Breast epithelium (tissue), 4 donors: ENCODE data around the gene FLNB. TPM values are rescaled to one million over a fixed set of nuclear protein-coding genes. Genes with fewer than 3 reads are reported as not detected.

Experiments used
- DNase-seq, 2 donors: peaks; one replicate each; pipeline ENCODE4 v3.0.0-alpha.2; 2019; ENCODE audit warnings: low spot score in 2 of 2
- H3K27ac ChIP-seq, 2 donors: fragments of 200-600 bp; sonication (generic) in 1 of 2; one replicate each; pipeline ENCODE4 v1.5.1; 2016 to 2019; ENCODE audit warnings: mild to moderate bottlenecking in 1 of 2
- H3K27me3 ChIP-seq, 2 donors: fragments of 200-600 bp; sonication (generic) in 1 of 2; one replicate each; pipeline versions ENCODE4 v1.5.1 to v1.6.0; 2017 to 2019; ENCODE audit warnings: control low read depth in 1 of 2, mild to moderate bottlenecking in 1 of 2
- H3K36me3 ChIP-seq: fragments of 200-600 bp; one replicate; pipeline ENCODE4 v1.5.1; 2019
- H3K4me1 ChIP-seq, 2 donors: fragments of 200-600 bp; sonication (generic); one replicate each; pipeline ENCODE4 v1.5.1; 2016 to 2019; ENCODE audit warnings: control low read depth in 1 of 2
- H3K4me3 ChIP-seq, 3 donors: fragments of 200-600 bp; sonication (generic); 1 replicate in 2 of 3; 2 replicates in 1 of 3; pipeline ENCODE4 v1.5.1; 2016 to 2019; ENCODE audit warnings: mild to moderate bottlenecking in 3 of 3, moderate library complexity in 2 of 3
- H3K9me3 ChIP-seq, 2 donors: fragments of 200-600 bp; sonication (generic) in 1 of 2; one replicate each; pipeline ENCODE4 v1.5.1; 2016 to 2019; ENCODE audit warnings: control low read depth in 1 of 2
- CTCF ChIP-seq, 3 donors: fragments of 450-650 bp; IDR thresholded peaks; one replicate each; pipeline ENCODE4 v1.5.1; 2016 to 2017; ENCODE audit warnings: antibody characterized with exemption in 3 of 3, mild to moderate bottlenecking in 3 of 3, moderate library complexity in 3 of 3
- POLR2A ChIP-seq: fragments of 450-650 bp; IDR thresholded peaks from one replicate; pipeline ENCODE4 v1.6.1; 2016; ENCODE audit warnings: antibody characterized with exemption, mild to moderate bottlenecking, moderate library complexity
- POLR2AphosphoS5 ChIP-seq, 3 donors: sonication (generic); formaldehyde crosslinking; IDR thresholded peaks; one replicate each; pipeline ENCODE4 v1.6.1; 2017; ENCODE audit warnings: antibody characterized with exemption in 3 of 3
- intact Hi-C: fragments of 100-400 bp; cut with DNase I; formaldehyde crosslinking; loops from one replicate; pipeline ENCODE4 v1.15.1; 2023; ENCODE audit warnings: low total_unique reads
- total RNA-seq, 3 donors: library from RNA; depleted of rRNA; stranded (reverse); fragments of >200 nt; gene quantifications; one replicate each; pipeline ENCODE4 v1.1.0, GENCODE V29; 2016

The FLNB gene
- total RNA-seq, 3 donors from 2014 or later = 40.3 to 242 (median 164) TPM

- DNase-seq = no peak
- H3K9me3 ChIP-seq = no peaks in the 10 kb centered on the region
- peak overlapping the region; percentile 64 to 83 (median 77) for H3K4me3 ChIP-seq
- no peaks in the 10 kb centered on the region for H3K27me3 ChIP-seq
- no peaks in the 10 kb centered on the region for H3K36me3 ChIP-seq
- H3K4me1 ChIP-seq = peaks cover 3 to 37% of the 10 kb centered on the region in 2 donors
- TF ChIP-seq POLR2A (no peak), POLR2AphosphoS5 (IDR thresholded peaks at IDR 0.05) (no peak), CTCF (IDR thresholded peaks at IDR 0.05) (no peak)
- intact Hi-C loops = no loop called here
- peak overlapping the region; percentile 79 to 91 for H3K27ac ChIP-seq
Observed at GRCh38 chr3:58009026-58009748, 965 bp downstream of the FLNB start.

GRCh38 chr3:58009749-58010535 lies 1.7 kb downstream of the FLNB start:
- Histone ChIP-seq H3K4me1 (peaks cover 4 to 37% of the 10 kb centered on the region in 2 donors), H3K4me3 (peak overlapping the region; percentile 64 to 83 (median 77)), H3K36me3 (no peaks in the 10 kb centered on the region), H3K9me3 (no peaks in the 10 kb centered on the region), H3K27me3 (no peaks in the 10 kb centered on the region), H3K27ac (peak overlapping the region; percentile 79 to 91)
- DNase-seq = peak; percentile 62 to 75
- intact Hi-C loops = no loop called here
- TF ChIP-seq POLR2A (no peak), POLR2AphosphoS5 (IDR thresholded peaks at IDR 0.05) (peak in 2 of 3 donors; percentile 17 to 62)

GRCh38 chr3:58010562-58010961 lies 2.3 kb downstream of the FLNB start:
- peaks cover 7 to 37% of the 10 kb centered on the region in 2 donors for H3K4me1 ChIP-seq
- no peak for DNase-seq
- peak overlapping the region; percentile 79 to 91 for H3K27ac ChIP-seq
- no peak for TF ChIP-seq POLR2A
- peak overlapping the region; percentile 64 to 83 (median 77) for H3K4me3 ChIP-seq
- H3K36me3 ChIP-seq = no peaks in the 10 kb centered on the region
- intact Hi-C loops = no loop called here
- H3K27me3 ChIP-seq = no peaks in the 10 kb centered on the region
- no peaks in the 10 kb centered on the region for H3K9me3 ChIP-seq

- no peaks in the 10 kb centered on the region for H3K27me3 ChIP-seq
- TF ChIP-seq CTCF (IDR thresholded peaks at IDR 0.05) (no peak), POLR2A (no peak), POLR2AphosphoS5 (IDR thresholded peaks at IDR 0.05) (no peak)
- H3K27ac ChIP-seq = peak overlapping the region; percentile 79 to 91
- no peaks in the 10 kb centered on the region for H3K9me3 ChIP-seq
- intact Hi-C loops = no loop called here
- peaks cover 8 to 37% of the 10 kb centered on the region in 2 donors for H3K4me1 ChIP-seq
- no peak for DNase-seq
- peak overlapping the region in 2 of 3 donors; percentile 77 to 83 for H3K4me3 ChIP-seq
- no peaks in the 10 kb centered on the region for H3K36me3 ChIP-seq
Observed at GRCh38 chr3:58011580-58011979, 3.4 kb downstream of the FLNB start.

- Histone ChIP-seq H3K27ac (peak overlapping the region; percentile 79 to 81), H3K36me3 (no peaks in the 10 kb centered on the region), H3K9me3 (no peaks in the 10 kb centered on the region)
Observed at GRCh38 chr3:58012302-58012701, 4.1 kb downstream of the FLNB start.

More at GRCh38 chr3:58012302-58012701, 4.1 kb downstream of the FLNB start:
- peaks cover 8 to 37% of the 10 kb centered on the region in 2 donors for H3K4me1 ChIP-seq
- no peak for TF ChIP-seq POLR2AphosphoS5 (IDR thresholded peaks at IDR 0.05)
- TF ChIP-seq CTCF (IDR thresholded peaks at IDR 0.05) = no peak
- no peak for TF ChIP-seq POLR2A
- no peaks in the 10 kb centered on the region for H3K27me3 ChIP-seq
- DNase-seq = no peak
- intact Hi-C loops = no loop called here
- no peak overlapping the region for H3K4me3 ChIP-seq
